Suprapubic skin (tissue), 4 donors: ENCODE results near the gene PLPP7. TPM values are rescaled to one million over a fixed set of nuclear protein-coding genes. Genes with fewer than 3 reads are reported as not detected.

ENCODE experiments used
- DNase-seq, 2 donors: peaks; one replicate each; pipeline ENCODE4 v3.0.0-alpha.2; 2019; ENCODE audit warnings: low spot score in 2 of 2
- H3K27ac ChIP-seq: fragments of 200-600 bp; sonication (generic); one replicate; pipeline ENCODE4 v1.5.1; 2019
- H3K27me3 ChIP-seq: fragments of 200-600 bp; sonication (generic); one replicate; pipeline ENCODE4 v1.5.1; 2019
- H3K36me3 ChIP-seq: fragments of 200-600 bp; sonication (generic); one replicate; pipeline ENCODE4 v1.5.1; 2019
- H3K4me1 ChIP-seq: fragments of 200-600 bp; sonication (generic); one replicate; pipeline ENCODE4 v1.5.1; 2019
- H3K4me3 ChIP-seq: fragments of 200-600 bp; sonication (generic); one replicate; pipeline ENCODE4 v1.5.1; 2019; ENCODE audit warnings: mild to moderate bottlenecking
- H3K9me3 ChIP-seq: fragments of 200-600 bp; sonication (generic); one replicate; pipeline ENCODE4 v1.5.1; 2019
- CTCF ChIP-seq, 2 donors: fragments of 200-600 bp in 1 of 2; fragments of 450-650 bp in 1 of 2; sonication (generic) in 1 of 2; IDR thresholded peaks; one replicate each; pipeline ENCODE4 v1.5.1; 2016 to 2019; ENCODE audit warnings: antibody characterized with exemption in 2 of 2, mild to moderate bottlenecking in 1 of 2, moderate library complexity in 1 of 2
- EP300 ChIP-seq: sonication (generic); formaldehyde crosslinking; IDR thresholded peaks from one replicate; pipeline ENCODE4 v1.6.1; 2017; ENCODE audit warnings: antibody characterized with exemption
- POLR2A ChIP-seq, 2 donors: fragments of 450-650 bp; IDR thresholded peaks; one replicate each; pipeline ENCODE4 v1.6.1; 2017; ENCODE audit warnings: antibody characterized with exemption in 2 of 2, mild to moderate bottlenecking in 2 of 2, moderate library complexity in 2 of 2
- POLR2AphosphoS5 ChIP-seq, 3 donors: sonication (generic); formaldehyde crosslinking; IDR thresholded peaks; one replicate each; pipeline ENCODE4 v1.6.1; 2017; ENCODE audit warnings: antibody characterized with exemption in 3 of 3
- WGBS: methylation state at CpG from one replicate; pipeline ENCODE4 v1.1.5; 2018; 5-methylcytosine and 5-hydroxymethylcytosine counted together
- total RNA-seq, 4 donors: library from RNA; depleted of rRNA; stranded (reverse); fragments of >200 nt; gene quantifications; one replicate each; pipeline ENCODE4 v1.1.0, GENCODE V29; 2016

The PLPP7 gene
- total RNA-seq, 4 donors from 2014 or later, result 0.80 to 1.1 (median 0.92) TPM

GRCh38 chr9:131297903-131298302 lies 8.4 kb downstream of the PLPP7 start:
- Histone ChIP-seq H3K27me3 (no peaks in the 10 kb centered on the region), H3K36me3 (no peaks in the 10 kb centered on the region), H3K9me3 (no peaks in the 10 kb centered on the region), H3K4me3 (no peak overlapping the region), H3K27ac (no peak overlapping the region), H3K4me1 (no peaks in the 10 kb centered on the region)
- DNase-seq, result no peak
- no peak for TF ChIP-seq EP300
- TF ChIP-seq POLR2A (IDR thresholded peaks at IDR 0.05), result no peak
- no peak for TF ChIP-seq POLR2AphosphoS5 (IDR thresholded peaks at IDR 0.05)
- TF ChIP-seq CTCF (IDR thresholded peaks at IDR 0.05), result no peak
- 68% methylated on average over 11 of the region's 11 CpGs for WGBS

- Histone ChIP-seq H3K4me1 (no peaks in the 10 kb centered on the region), H3K9me3 (no peaks in the 10 kb centered on the region), H3K27me3 (no peaks in the 10 kb centered on the region), H3K27ac (no peak overlapping the region), H3K36me3 (no peaks in the 10 kb centered on the region), H3K4me3 (no peak overlapping the region)
- peak in 1 of 2 donors; percentile 72 for DNase-seq
- TF ChIP-seq POLR2AphosphoS5 (IDR thresholded peaks at IDR 0.05) (no peak), CTCF (IDR thresholded peaks at IDR 0.05) (no peak), POLR2A (IDR thresholded peaks at IDR 0.05) (no peak), EP300 (no peak)
- WGBS, result no CpG with 5 or more reads among the region's 5 CpGs
These were observed 8.8 kb downstream of the PLPP7 start for GRCh38 chr9:131298341-131298740.

GRCh38 chr9:131298816-131299215 lies 9.3 kb downstream of the PLPP7 start:
- Histone ChIP-seq H3K36me3 (no peaks in the 10 kb centered on the region), H3K27ac (no peak overlapping the region), H3K27me3 (no peaks in the 10 kb centered on the region), H3K9me3 (no peaks in the 10 kb centered on the region), H3K4me1 (no peaks in the 10 kb centered on the region), H3K4me3 (no peak overlapping the region)
- TF ChIP-seq POLR2AphosphoS5 (IDR thresholded peaks at IDR 0.05), result no peak
- TF ChIP-seq POLR2A (IDR thresholded peaks at IDR 0.05), result no peak
- no peak for TF ChIP-seq EP300
- no peak for TF ChIP-seq CTCF (IDR thresholded peaks at IDR 0.05)
- 89% methylated on average over 11 of the region's 12 CpGs for WGBS
- DNase-seq, result no peak

GRCh38 chr9:131299346-131299960 lies 9.9 kb downstream of the PLPP7 start:
- Histone ChIP-seq H3K4me1 (no peaks in the 10 kb centered on the region), H3K4me3 (no peak overlapping the region), H3K27me3 (no peaks in the 10 kb centered on the region), H3K36me3 (no peaks in the 10 kb centered on the region), H3K27ac (no peak overlapping the region), H3K9me3 (no peaks in the 10 kb centered on the region)
- no peak for TF ChIP-seq EP300
- no peak for TF ChIP-seq POLR2AphosphoS5 (IDR thresholded peaks at IDR 0.05)
- no peak for TF ChIP-seq CTCF (IDR thresholded peaks at IDR 0.05)
- no peak for TF ChIP-seq POLR2A (IDR thresholded peaks at IDR 0.05)
- WGBS, result 69% methylated on average over 22 of the region's 22 CpGs
- peak in 1 of 2 donors; percentile 56 for DNase-seq

- Histone ChIP-seq H3K4me3 (no peak overlapping the region), H3K27ac (no peak overlapping the region), H3K27me3 (no peaks in the 10 kb centered on the region), H3K4me1 (no peaks in the 10 kb centered on the region), H3K36me3 (no peaks in the 10 kb centered on the region), H3K9me3 (no peaks in the 10 kb centered on the region)
- DNase-seq, result no peak
- 72% methylated on average over 5 of the region's 5 CpGs for WGBS
- TF ChIP-seq POLR2AphosphoS5 (IDR thresholded peaks at IDR 0.05) (no peak), EP300 (no peak), CTCF (IDR thresholded peaks at IDR 0.05) (no peak), POLR2A (IDR thresholded peaks at IDR 0.05) (no peak)
These were observed 10.4 kb downstream of the PLPP7 start for GRCh38 chr9:131299961-131300347.
